HG02885 (cell line): Measurements from ENCODE around the gene SIRT7.

ENCODE experiments used
- ATAC-seq: cut with Tn5 transposase; IDR thresholded peaks from one replicate; pipeline ENCODE4 v1.9.1; 2021; ENCODE audit warnings: mild to moderate bottlenecking; ENCODE audit not compliant: unreplicated experiment, poor library complexity

SIRT7 gene

GRCh38 chr17:81921996-81922565 is 4.1 kb upstream of the SIRT7 start:
- ATAC-seq: no peak

- ATAC-seq: no peak
These were observed 3.5 kb upstream of the SIRT7 start for GRCh38 chr17:81921537-81921862.

GRCh38 chr17:81920612-81921536 is 2.9 kb upstream of the SIRT7 start:
- no peak for ATAC-seq

- ATAC-seq: no peak
These were observed 1.0 kb upstream of the SIRT7 start for GRCh38 chr17:81918832-81919545.

- peak; percentile 18 for ATAC-seq
These were observed 325 bp upstream of the SIRT7 start for GRCh38 chr17:81918333-81918669.

GRCh38 chr17:81916234-81917001 is 1.6 kb downstream of the SIRT7 start:
- no peak for ATAC-seq

- ATAC-seq: no peak
These were observed 2.6 kb downstream of the SIRT7 start for GRCh38 chr17:81915331-81915730.

GRCh38 chr17:81914103-81914850 is 3.7 kb downstream of the SIRT7 start:
- ATAC-seq: no peak

GRCh38 chr17:81913394-81914102 is 4.4 kb downstream of the SIRT7 start:
- ATAC-seq: no peak

- no peak for ATAC-seq
These were observed 5.3 kb downstream of the SIRT7 start for GRCh38 chr17:81912441-81913309.

- ATAC-seq: no peak
These were observed 6.0 kb downstream of the SIRT7 start for GRCh38 chr17:81911969-81912368.

- ATAC-seq: peak; percentile 80
These were observed 6.6 kb downstream of the SIRT7 start, which contains the start of gene PCYT2 for GRCh38 chr17:81911277-81911961. Gene PCYT2, minus strand, starts transcription at chr17:81911399. Its CDS starts 44 bp downstream, at chr17:81911355.

- peak; percentile 41 for ATAC-seq
These were observed 7.1 kb downstream of the SIRT7 start for GRCh38 chr17:81910840-81911276.

GRCh38 chr17:81909966-81910839 is 7.8 kb downstream of the SIRT7 start:
- ATAC-seq: no peak

- ATAC-seq: no peak
These were observed 8.7 kb downstream of the SIRT7 start for GRCh38 chr17:81909231-81909630.

- no peak for ATAC-seq
These were observed 9.2 kb downstream of the SIRT7 start for GRCh38 chr17:81908793-81909192.
